ENCODE measurements around the gene DOCK1. TPM values are rescaled to one million over a fixed set of nuclear protein-coding genes. Genes with fewer than 3 reads are reported as not detected.

Gene DOCK1
- total RNA-seq, 2 donors from 2014 or later = 34.3 to 44.1 TPM

DNA sequence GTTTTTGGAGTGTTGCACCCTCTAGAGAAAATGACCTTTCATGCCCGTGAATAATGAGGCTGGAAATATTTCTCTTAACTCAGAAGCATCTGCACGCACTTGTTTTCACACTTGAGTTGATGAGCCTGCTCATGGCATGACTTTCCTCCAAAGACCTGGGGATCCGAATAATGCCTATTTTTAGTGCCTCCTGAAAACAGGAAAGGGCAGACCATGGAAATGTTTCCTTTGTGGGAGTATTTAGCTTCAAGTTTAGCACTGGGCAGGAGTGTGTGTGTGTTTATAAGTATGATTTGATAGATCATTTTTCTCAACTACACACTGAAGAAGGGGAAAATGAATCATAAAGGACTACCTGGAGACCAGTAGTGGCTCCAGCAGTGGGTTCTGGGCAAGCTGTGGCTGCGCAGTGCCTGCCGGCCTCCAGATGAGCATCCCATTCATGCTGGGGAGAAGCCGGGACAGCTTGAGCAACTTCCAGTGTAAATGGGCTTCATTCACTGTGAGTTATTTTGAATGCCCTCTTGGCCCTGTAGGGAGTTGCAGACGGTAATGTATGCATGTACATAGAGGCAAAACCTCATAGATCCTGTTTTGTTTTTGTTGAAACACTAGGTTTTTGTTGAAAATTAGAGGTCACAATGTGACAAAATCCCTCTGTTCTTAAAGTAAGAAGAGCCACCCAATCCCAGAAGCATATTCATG lies 408.9 kb downstream of the DOCK1 start:
- WGBS, 2 donors = 92 to 93% methylated on average over 7 of the region's 7 CpGs
- DNase-seq (no peak), ATAC-seq (no peak)
- H3K27ac ChIP-seq = no peak overlapping the region
- no peak for TF ChIP-seq POLR2A (IDR thresholded peaks at IDR 0.05)
- TF ChIP-seq, protein P1, sequence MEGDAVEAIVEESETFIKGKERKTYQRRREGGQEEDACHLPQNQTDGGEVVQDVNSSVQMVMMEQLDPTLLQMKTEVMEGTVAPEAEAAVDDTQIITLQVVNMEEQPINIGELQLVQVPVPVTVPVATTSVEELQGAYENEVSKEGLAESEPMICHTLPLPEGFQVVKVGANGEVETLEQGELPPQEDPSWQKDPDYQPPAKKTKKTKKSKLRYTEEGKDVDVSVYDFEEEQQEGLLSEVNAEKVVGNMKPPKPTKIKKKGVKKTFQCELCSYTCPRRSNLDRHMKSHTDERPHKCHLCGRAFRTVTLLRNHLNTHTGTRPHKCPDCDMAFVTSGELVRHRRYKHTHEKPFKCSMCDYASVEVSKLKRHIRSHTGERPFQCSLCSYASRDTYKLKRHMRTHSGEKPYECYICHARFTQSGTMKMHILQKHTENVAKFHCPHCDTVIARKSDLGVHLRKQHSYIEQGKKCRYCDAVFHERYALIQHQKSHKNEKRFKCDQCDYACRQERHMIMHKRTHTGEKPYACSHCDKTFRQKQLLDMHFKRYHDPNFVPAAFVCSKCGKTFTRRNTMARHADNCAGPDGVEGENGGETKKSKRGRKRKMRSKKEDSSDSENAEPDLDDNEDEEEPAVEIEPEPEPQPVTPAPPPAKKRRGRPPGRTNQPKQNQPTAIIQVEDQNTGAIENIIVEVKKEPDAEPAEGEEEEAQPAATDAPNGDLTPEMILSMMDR (IDR thresholded peaks at IDR 0.05) = no peak
- intact Hi-C loops (cut with DNase I) = no loop called here
- no peaks in the 10 kb centered on the region for H3K4me1 ChIP-seq
- no peaks in the 10 kb centered on the region for H3K9me3 ChIP-seq
- no peak overlapping the region for H3K4me3 ChIP-seq
- no peaks in the 10 kb centered on the region for H3K27me3 ChIP-seq
- no peaks in the 10 kb centered on the region for H3K36me3 ChIP-seq (replicated peaks in 1 of 2; ENCODE audit: insufficient read depth in 1 of 2, low read depth in 2 of 2)

DNA sequence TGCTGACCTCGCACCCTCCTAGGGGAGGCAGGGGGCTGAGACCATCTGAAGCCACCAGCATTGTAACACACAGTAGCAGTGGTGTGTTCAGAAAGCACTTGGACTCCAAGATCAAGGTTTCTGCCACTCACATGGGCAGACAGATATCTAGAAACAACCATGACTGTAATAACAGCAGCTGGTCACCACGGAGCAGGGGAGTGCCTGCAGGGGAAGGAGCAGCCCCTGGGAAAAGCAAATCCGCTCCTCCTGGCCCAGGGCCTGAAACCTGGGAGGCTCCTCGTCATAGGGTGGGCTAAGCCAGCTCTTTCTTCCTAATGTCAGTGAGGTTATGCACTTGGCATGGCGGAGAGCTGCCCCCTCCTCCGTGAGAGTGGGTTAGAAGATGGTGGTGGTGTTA lies 409.6 kb downstream of the DOCK1 start:
- Histone ChIP-seq H3K4me1 (no peaks in the 10 kb centered on the region), H3K9me3 (no peaks in the 10 kb centered on the region), H3K27ac (no peak overlapping the region), H3K27me3 (no peaks in the 10 kb centered on the region), H3K4me3 (no peak overlapping the region), H3K36me3 (replicated peaks in 1 of 2; ENCODE audit: insufficient read depth in 1 of 2, low read depth in 2 of 2) (no peaks in the 10 kb centered on the region)
- DNase-seq = no peak
- intact Hi-C loops (cut with DNase I) = no loop called here
- 83 to 97% methylated on average over 6 of the region's 6 CpGs for WGBS, 2 donors
- no peak for TF ChIP-seq POLR2A (IDR thresholded peaks at IDR 0.05)
- TF ChIP-seq, protein P1 (IDR thresholded peaks at IDR 0.05) = no peak
- no peak for ATAC-seq

DNA sequence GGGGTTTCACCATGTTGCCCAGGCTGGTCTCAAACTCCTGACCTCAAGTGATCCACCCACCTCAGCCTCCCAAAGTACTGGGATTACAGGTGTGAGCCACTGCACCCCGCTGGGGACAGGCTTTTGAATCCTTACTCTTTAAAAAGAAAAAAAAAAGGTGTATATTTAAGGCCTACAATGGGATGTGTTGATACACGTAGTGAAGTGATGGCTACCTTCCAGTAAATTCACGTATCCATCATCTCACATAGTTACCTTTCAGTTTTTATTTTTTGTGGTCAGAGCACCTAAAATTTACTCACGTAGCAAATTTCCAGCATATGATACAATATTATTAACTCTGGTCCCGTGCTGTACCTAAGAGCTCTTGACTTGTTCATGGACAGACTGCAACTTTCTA lies 410.7 kb downstream of the DOCK1 start:
- 88 to 94% methylated on average over 5 of the region's 5 CpGs for WGBS, 2 donors
- intact Hi-C loops (cut with DNase I) = no loop called here

DNA sequence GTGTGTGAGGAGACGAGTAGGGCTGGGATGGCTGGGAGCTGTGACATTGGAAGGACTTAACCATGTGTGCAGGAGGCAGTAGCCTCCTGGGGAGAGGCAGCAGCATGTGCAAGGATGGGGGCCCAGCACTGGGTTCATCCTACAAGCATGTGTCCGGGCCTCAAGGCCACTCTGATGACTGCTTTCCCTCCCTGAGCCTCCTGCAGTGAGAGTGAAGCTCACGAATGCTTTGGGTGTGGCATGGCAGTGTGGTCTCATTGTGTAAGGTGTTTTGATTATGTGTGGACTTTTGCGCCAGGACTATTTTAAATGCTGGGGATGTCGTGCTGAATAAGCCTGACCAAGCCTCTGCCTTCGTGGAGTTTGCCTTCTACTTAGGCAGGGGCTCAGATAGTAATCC lies 413.2 kb downstream of the DOCK1 start:
- Histone ChIP-seq H3K27me3 (no peaks in the 10 kb centered on the region), H3K27ac (no peak overlapping the region), H3K4me1 (no peaks in the 10 kb centered on the region), H3K36me3 (replicated peaks in 1 of 2; ENCODE audit: insufficient read depth in 1 of 2, low read depth in 2 of 2) (no peaks in the 10 kb centered on the region), H3K4me3 (no peak overlapping the region), H3K9me3 (no peaks in the 10 kb centered on the region)
- ATAC-seq = no peak
- WGBS, 2 donors = 79 to 83% methylated on average over 6 of the region's 6 CpGs
- TF ChIP-seq POLR2A (IDR thresholded peaks at IDR 0.05) = no peak
- TF ChIP-seq, protein P1 (IDR thresholded peaks at IDR 0.05) = no peak
- DNase-seq = no peak
- intact Hi-C loops (cut with DNase I) = no loop called here

More for the DNA sequence above, 410.7 kb downstream of the DOCK1 start:
- ATAC-seq (no peak), DNase-seq (no peak)
- H3K36me3 ChIP-seq (replicated peaks in 1 of 2; ENCODE audit: insufficient read depth in 1 of 2, low read depth in 2 of 2) = no peaks in the 10 kb centered on the region
- H3K4me3 ChIP-seq = no peak overlapping the region
- no peaks in the 10 kb centered on the region for H3K9me3 ChIP-seq
- no peak overlapping the region for H3K27ac ChIP-seq
- no peak for TF ChIP-seq POLR2A (IDR thresholded peaks at IDR 0.05)
- TF ChIP-seq, protein P1 (IDR thresholded peaks at IDR 0.05) = no peak
- H3K4me1 ChIP-seq = no peaks in the 10 kb centered on the region
- H3K27me3 ChIP-seq = no peaks in the 10 kb centered on the region

DNA sequence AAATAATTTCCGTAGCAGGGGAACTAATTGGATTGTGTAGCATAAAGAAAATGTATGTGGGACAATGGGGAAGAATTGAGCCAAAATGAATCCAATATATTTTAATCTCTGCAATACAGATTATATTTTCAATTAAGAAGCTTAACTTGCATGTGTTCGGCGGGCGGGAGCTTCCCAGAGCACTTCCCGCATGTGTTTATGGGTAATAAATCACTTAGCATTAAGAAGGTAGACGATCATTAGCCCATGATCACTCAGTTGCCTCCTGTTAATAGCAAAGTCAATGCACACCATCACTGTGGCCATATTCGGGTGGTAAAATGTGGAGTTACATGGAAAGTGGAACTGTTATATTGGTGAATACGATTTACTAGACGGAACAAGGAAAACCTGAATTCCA lies 414.0 kb downstream of the DOCK1 start:
- intact Hi-C loops (cut with DNase I) = no loop called here
- Histone ChIP-seq H3K36me3 (replicated peaks in 1 of 2; ENCODE audit: insufficient read depth in 1 of 2, low read depth in 2 of 2) (no peaks in the 10 kb centered on the region), H3K4me1 (no peaks in the 10 kb centered on the region), H3K27ac (no peak overlapping the region), H3K27me3 (no peaks in the 10 kb centered on the region), H3K4me3 (no peak overlapping the region), H3K9me3 (no peaks in the 10 kb centered on the region)
- WGBS, 2 donors = 93 to 94% methylated on average over 9 of the region's 9 CpGs
- ATAC-seq (no peak), DNase-seq (no peak)
- no peak for TF ChIP-seq POLR2A (IDR thresholded peaks at IDR 0.05)
- TF ChIP-seq, protein P1 (IDR thresholded peaks at IDR 0.05) = no peak
